ENCODE data around the gene IGHMBP2.

IGHMBP2 gene

DNA sequence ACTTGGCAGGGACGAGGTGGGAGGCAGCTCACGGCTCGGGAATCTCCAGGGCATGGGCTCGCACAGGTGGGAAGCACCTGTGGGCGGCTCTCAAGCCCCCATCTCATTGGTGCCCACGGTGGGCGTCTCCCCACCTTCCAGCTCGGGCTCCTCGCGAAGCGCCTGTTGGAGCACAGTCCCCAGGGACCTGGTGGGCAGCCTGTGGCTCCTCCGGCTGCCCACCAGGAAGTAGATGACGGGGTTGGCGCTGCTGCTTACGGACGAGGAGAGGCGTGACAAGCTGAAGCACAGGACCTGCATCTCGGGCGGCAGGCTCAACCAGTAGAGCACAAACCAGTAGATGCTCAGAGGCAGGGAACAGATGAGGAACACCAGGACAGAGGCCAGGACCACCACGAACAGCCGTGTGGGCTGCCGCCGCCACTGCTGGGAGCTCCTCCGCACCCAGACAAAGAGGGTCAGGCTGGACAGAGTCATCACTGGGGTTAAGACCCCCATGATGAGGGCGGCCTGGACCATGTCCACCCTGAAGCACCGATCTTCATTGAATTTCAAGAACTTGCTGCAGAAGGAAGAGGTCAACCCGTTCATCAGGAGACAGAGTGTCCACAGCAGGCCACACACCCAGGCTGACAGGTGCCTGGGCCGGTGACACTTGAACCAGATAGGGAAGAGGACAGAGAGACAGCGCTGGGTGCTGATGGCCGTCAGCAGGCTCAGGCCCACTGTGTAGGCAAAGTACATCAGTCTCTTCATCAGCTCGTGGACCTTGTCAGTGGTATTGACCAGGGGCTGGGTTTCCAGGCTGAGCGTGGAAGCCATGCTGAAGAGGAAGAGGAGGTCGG, 76.5 kb downstream of the IGHMBP2 start:
- DNase-seq (no peak), ATAC-seq (no peak)

DNA sequence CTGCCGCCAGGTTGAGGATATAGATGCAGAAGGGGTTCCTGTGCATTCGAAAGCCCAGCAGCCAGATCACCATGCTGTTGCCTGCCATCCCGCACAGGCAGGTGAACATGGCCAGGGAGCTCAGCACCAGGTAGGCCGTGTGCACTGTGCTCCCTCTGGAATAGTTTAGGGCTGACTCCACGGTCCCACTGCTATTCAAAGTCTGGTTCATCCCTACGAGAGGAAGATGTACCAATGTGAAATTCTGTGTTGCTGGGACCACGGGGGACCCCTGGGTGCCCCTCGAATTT, 77.0 kb downstream of the IGHMBP2 start, which contains the start of gene MRGPRD:
MRGPRD (minus strand) TSS at position 211 of the 290 bp plus-strand sequence; CDS start at position 211, 0 bp downstream.
- H3K4me3 Mint-ChIP-seq = no peak within 1 kb of the TSS
- peaks cover 7% of the 10 kb centered on the region for H3K27me3 Mint-ChIP-seq
- DNase-seq (no peak), ATAC-seq (no peak)
- no peaks in the 10 kb centered on the region for H3K36me3 Mint-ChIP-seq (ENCODE audit: low read depth)
- H3K9me3 Mint-ChIP-seq = no peaks in the 10 kb centered on the region
- H3K4me1 Mint-ChIP-seq = no peaks in the 10 kb centered on the region
- no peak within 1 kb of the TSS for H3K27ac Mint-ChIP-seq

More for the DNA sequence above, 76.5 kb downstream of the IGHMBP2 start:
- Mint-ChIP-seq H3K4me3 (no peak overlapping the region), H3K4me1 (no peaks in the 10 kb centered on the region), H3K27ac (no peak overlapping the region), H3K36me3 (ENCODE audit: low read depth) (no peaks in the 10 kb centered on the region), H3K27me3 (peaks cover 7% of the 10 kb centered on the region), H3K9me3 (no peaks in the 10 kb centered on the region)

DNA sequence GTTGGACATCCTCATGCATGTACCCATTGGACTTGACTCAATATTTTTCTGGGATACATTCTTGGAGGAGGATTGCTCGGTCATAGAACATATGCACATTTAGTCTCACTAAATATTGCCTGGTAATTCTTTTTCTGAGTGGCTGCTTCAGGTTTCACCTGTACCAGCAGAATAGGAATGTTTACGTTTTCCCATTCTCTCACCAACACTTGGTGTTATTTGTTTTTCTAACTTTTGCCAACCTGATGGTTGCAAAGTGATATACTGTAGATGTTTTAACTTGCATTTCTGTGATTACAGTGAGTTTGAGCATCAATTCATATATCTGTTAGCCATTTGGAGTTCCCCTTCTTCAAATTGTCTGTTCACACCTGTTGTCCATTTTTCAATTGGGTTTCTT, 78.4 kb downstream of the IGHMBP2 start:
- DNase-seq = no peak
- H3K27ac Mint-ChIP-seq = no peak overlapping the region
- peaks cover 8% of the 10 kb centered on the region for H3K9me3 Mint-ChIP-seq
- H3K4me1 Mint-ChIP-seq = no peaks in the 10 kb centered on the region
- H3K27me3 Mint-ChIP-seq = peaks cover 10% of the 10 kb centered on the region
- H3K4me3 Mint-ChIP-seq = no peak overlapping the region
- no peaks in the 10 kb centered on the region for H3K36me3 Mint-ChIP-seq (ENCODE audit: low read depth)
- ATAC-seq = no peak

DNA sequence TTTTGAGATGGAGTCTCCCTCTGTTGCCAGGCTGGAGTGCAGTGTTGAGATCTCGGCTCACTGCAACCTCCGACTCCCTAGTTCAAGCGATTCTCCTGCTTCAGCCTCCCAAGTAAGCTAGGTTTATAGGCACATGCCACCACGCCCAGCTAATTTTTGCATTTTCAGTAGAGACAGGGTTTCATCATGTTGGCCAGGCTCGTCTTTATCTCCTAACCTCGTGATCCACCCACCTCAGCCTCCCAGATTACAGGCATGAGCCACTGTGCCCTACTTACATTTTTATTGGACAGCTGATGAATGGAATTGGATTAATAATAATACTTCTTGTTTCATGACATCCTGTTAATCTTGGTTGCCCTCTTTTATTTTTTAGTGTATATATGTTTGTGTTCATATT, 80.1 kb downstream of the IGHMBP2 start:
- Mint-ChIP-seq H3K9me3 (peaks cover 12% of the 10 kb centered on the region), H3K27ac (no peak overlapping the region), H3K27me3 (peaks cover 13% of the 10 kb centered on the region), H3K4me1 (no peaks in the 10 kb centered on the region), H3K4me3 (no peak overlapping the region), H3K36me3 (ENCODE audit: low read depth) (no peaks in the 10 kb centered on the region)
- DNase-seq (no peak), ATAC-seq (no peak)

DNA sequence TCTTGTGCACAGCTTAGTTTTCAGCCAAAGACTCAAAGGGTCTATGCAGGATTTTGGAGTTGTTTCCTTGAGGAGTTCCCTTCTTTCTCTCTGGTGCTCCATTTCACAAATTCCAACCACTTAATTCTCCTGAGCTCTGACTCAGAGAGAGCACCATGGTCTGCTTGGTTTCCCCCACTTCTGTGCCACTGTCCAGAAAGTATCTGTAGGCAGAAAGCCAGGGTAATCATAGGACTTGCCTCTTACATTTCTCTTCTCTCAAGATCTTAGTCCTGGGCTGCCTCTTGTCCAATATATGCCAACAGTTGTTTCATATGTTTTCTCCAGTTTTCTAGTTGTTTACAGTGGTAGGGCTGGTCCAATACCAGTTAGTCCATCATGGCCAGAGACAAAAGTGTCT, 83.5 kb downstream of the IGHMBP2 start:
- Mint-ChIP-seq H3K36me3 (ENCODE audit: low read depth) (no peaks in the 10 kb centered on the region), H3K4me3 (no peak overlapping the region)

DNA sequence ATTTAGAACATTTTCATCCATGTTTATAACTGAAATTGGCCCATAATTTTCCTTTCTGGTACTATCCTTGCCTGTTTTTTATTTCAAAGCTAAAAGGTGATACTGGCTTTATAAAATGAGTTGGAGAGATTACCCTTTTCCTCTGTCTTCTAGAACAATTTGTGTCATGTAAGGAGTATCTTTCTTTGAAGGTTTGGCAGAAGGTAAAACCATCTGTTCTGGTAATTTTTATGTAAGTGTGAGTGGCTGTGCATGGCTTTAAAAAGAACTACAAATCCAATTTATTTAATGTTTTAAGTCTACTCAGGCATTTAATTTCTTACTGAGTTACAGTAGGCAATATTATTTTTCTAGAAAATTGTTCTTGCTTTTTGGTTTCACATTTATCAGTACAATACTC, 84.8 kb downstream of the IGHMBP2 start:
- ATAC-seq = no peak
- H3K4me3 Mint-ChIP-seq = no peak overlapping the region
- no peaks in the 10 kb centered on the region for H3K36me3 Mint-ChIP-seq (ENCODE audit: low read depth)
- H3K27me3 Mint-ChIP-seq = peaks cover 29% of the 10 kb centered on the region
- H3K27ac Mint-ChIP-seq = no peak overlapping the region
- H3K9me3 Mint-ChIP-seq = peaks cover 12% of the 10 kb centered on the region
- H3K4me1 Mint-ChIP-seq = no peaks in the 10 kb centered on the region
- no peak for DNase-seq

More for the DNA sequence above, 83.5 kb downstream of the IGHMBP2 start:
- DNase-seq (no peak), ATAC-seq (no peak)
- H3K27ac Mint-ChIP-seq = no peak overlapping the region
- H3K4me1 Mint-ChIP-seq = no peaks in the 10 kb centered on the region
- peaks cover 12% of the 10 kb centered on the region for H3K9me3 Mint-ChIP-seq
- peaks cover 20% of the 10 kb centered on the region for H3K27me3 Mint-ChIP-seq
